OCI-LY3 (cell line): Measurements from ENCODE around the gene NKRF.

Experiments used
- H2AFZ ChIP-seq: fragments of 200-600, 300-600 bp; shearing (Covaris generic); 2 replicates; pipeline ENCODE4 v1.6.0; 2014; ENCODE audit warnings: antibody characterized with exemption, low read depth, low read length
- H3K27ac ChIP-seq: fragments of 200-600, 300-600 bp; sonication (generic); 2 replicates; pipeline ENCODE4 v1.5.1; 2014; ENCODE audit warnings: mild to moderate bottlenecking, low read length, moderate library complexity, mixed read lengths
- H3K27me3 ChIP-seq: fragments of 200-600, 300-600 bp; sonication (generic); 2 replicates; pipeline ENCODE4 v1.6.1; 2014; ENCODE audit warnings: low read depth, low read length, mixed read lengths
- H3K36me3 ChIP-seq: fragments of 200-600, 300-600 bp; sonication (generic); replicated peaks from 2 replicates; pipeline ENCODE3; 2014; ENCODE audit warnings: low read depth, low read length, mixed read lengths
- H3K4me1 ChIP-seq: fragments of 300-600, 200-600 bp; sonication (generic); 2 replicates; pipeline ENCODE4 v1.6.1; 2014; ENCODE audit warnings: low read length, mixed read lengths
- H3K4me2 ChIP-seq: fragments of 200-600, 300-600 bp; sonication (generic); 2 replicates; pipeline ENCODE4 v1.6.1; 2014; ENCODE audit warnings: low read length, mixed read lengths
- H3K4me3 ChIP-seq: fragments of 300-600, 200-600 bp; sonication (generic); 2 replicates; pipeline ENCODE4 v1.5.1; 2014; ENCODE audit warnings: antibody characterized with exemption, mild to moderate bottlenecking, low read length, moderate library complexity
- H3K79me2 ChIP-seq: fragments of 300-600, 200-600 bp; shearing (Covaris generic); 2 replicates; pipeline ENCODE4 v1.6.1; 2014; ENCODE audit warnings: mild to moderate bottlenecking, low read length, mixed read lengths
- H3K9ac ChIP-seq: fragments of 300-600, 200-600 bp; shearing (Covaris generic); 2 replicates; pipeline ENCODE4 v1.6.0; 2014; ENCODE audit warnings: mild to moderate bottlenecking, low read length, moderate library complexity
- H3K9me3 ChIP-seq: fragments of 200-600, 300-600 bp; shearing (Covaris generic); 2 replicates; pipeline ENCODE4 v1.6.1; 2014; ENCODE audit warnings: low read length, mixed read lengths; ENCODE audit not compliant: insufficient read depth
- H4K20me1 ChIP-seq: fragments of 200-600, 300-600 bp; sonication (generic); 2 replicates; pipeline ENCODE4 v1.6.1; 2016; ENCODE audit warnings: low read length, mixed read lengths; ENCODE audit not compliant: insufficient read depth
- CTCF ChIP-seq: fragments of 200-600, 300-600 bp; sonication (generic); IDR thresholded peaks from 2 replicates; pipeline ENCODE4 v1.5.1; 2014; ENCODE audit warnings: antibody characterized with exemption, low read length, low read depth
- EZH2phosphoT487 ChIP-seq: fragments of 200-600 bp; shearing (Covaris generic); IDR thresholded peaks from 2 replicates; pipeline ENCODE4 v1.6.1; 2018; ENCODE audit warnings: antibody characterized with exemption, mixed run types, low read depth

NKRF gene

GRCh38 chrX:119617517-119618164 is 11.4 kb upstream of the NKRF start:
- H4K20me1 ChIP-seq, result no peaks in the 10 kb centered on the region
- TF ChIP-seq CTCF (no peak), EZH2phosphoT487 (no peak)

GRCh38 chrX:119614776-119615175 is 8.6 kb upstream of the NKRF start:
- Histone ChIP-seq H3K4me3 (no peak overlapping the region), H3K79me2 (no peaks in the 10 kb centered on the region), H4K20me1 (no peaks in the 10 kb centered on the region), H2AFZ (no peak overlapping the region), H3K4me2 (no peak overlapping the region), H3K9me3 (no peaks in the 10 kb centered on the region), H3K27me3 (no peaks in the 10 kb centered on the region), H3K36me3 (no peaks in the 10 kb centered on the region), H3K27ac (no peak overlapping the region), H3K9ac (no peak overlapping the region), H3K4me1 (peaks cover 36% of the 10 kb centered on the region)
- no peak for TF ChIP-seq EZH2phosphoT487
- TF ChIP-seq CTCF, result no peak

More at GRCh38 chrX:119617517-119618164, 11.4 kb upstream of the NKRF start:
- Histone ChIP-seq H3K27me3 (no peaks in the 10 kb centered on the region), H3K4me2 (peak overlapping the region; percentile 76), H3K79me2 (no peaks in the 10 kb centered on the region), H3K27ac (peak overlapping the region; percentile 93), H3K9me3 (no peaks in the 10 kb centered on the region), H3K4me3 (peak overlapping the region; percentile 61), H3K9ac (peak overlapping the region; percentile 63), H2AFZ (no peak overlapping the region), H3K36me3 (peaks cover 6% of the 10 kb centered on the region), H3K4me1 (peaks cover 48% of the 10 kb centered on the region)

DNA sequence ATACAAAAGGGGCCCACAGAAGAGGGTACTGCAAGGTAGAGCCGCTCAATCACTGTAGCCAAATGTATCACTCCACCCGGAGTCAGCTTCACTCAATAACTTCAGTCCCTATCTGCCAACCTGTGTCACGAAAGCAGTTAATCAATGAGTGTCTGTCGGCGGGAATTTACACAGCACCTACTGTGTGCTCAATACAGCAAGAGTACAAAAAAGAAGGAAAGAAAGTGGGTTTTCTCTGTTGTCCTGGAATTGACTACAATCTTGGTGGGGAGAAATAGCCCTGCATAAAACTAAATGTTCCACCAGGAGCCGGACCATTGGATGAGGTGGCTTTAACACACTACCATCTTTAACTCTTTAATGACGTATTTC is 780 bp upstream of the NKRF start:
- peak overlapping the region; percentile 77 for H3K27ac ChIP-seq

More for the DNA sequence above, 780 bp upstream of the NKRF start:
- Histone ChIP-seq H2AFZ (peak overlapping the region; percentile 84), H3K36me3 (peaks cover 11% of the 10 kb centered on the region), H3K4me3 (peak overlapping the region; percentile 99), H3K4me1 (peaks cover 35% of the 10 kb centered on the region), H3K9me3 (no peaks in the 10 kb centered on the region), H4K20me1 (peaks cover 31% of the 10 kb centered on the region), H3K79me2 (peaks cover 43% of the 10 kb centered on the region), H3K9ac (peak overlapping the region; percentile 100), H3K4me2 (peak overlapping the region; percentile 93), H3K27me3 (0 out of 2 replicates have a peak, but pooled peaks cover 9% of the 10 kb centered on the region)
- TF ChIP-seq EZH2phosphoT487 (no peak), CTCF (no peak)
